Measurements from ENCODE around the gene FAM217B. TPM values are rescaled to one million over a fixed set of nuclear protein-coding genes. Genes with fewer than 3 reads are reported as not detected.

FAM217B gene
- total RNA-seq, 1 donor from 2014 or later, result 10.8 TPM

DNA sequence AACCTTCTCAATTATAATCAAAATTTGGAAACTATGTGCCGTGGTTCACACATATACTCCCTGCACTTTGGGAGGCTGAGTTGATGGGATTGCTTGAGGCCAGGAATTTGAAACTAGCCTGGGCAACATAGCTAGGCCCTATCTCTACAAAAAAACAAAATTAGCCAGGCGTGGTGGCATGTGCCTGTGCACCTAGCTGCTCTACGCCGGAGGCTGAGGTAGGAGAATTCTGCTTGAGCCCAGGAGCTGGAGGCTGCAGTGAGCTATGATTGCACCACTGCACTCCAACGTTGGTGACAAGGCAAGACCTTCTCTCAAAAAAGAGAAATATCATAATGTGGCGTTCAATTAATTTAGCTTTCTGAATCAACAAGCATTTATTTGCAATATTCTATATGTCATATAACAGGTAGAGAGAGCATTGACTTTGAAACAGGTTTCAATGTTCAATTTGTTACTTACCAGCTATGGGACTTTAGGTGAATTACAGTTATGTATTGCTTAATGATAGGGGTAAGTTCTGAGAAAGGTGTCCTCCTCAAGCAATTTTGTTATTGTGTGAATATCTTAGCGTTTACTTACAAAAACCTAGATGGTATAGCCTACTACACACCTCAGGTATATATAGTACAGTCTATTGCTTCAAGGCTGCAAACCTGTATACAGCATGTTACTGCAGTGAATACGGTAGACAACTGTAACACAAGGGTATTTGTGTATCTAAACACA, 4.6 kb upstream of the FAM217B start:
- H3K27me3 ChIP-seq (ENCODE audit: control insufficient read depth, insufficient read depth, low read length), result no peaks in the 10 kb centered on the region
- H3K36me3 ChIP-seq (ENCODE audit: control insufficient read depth, insufficient read depth, low read length), result no peaks in the 10 kb centered on the region
- DNase-seq (ENCODE audit: low read depth), result no peak
- TF ChIP-seq, protein P1, sequence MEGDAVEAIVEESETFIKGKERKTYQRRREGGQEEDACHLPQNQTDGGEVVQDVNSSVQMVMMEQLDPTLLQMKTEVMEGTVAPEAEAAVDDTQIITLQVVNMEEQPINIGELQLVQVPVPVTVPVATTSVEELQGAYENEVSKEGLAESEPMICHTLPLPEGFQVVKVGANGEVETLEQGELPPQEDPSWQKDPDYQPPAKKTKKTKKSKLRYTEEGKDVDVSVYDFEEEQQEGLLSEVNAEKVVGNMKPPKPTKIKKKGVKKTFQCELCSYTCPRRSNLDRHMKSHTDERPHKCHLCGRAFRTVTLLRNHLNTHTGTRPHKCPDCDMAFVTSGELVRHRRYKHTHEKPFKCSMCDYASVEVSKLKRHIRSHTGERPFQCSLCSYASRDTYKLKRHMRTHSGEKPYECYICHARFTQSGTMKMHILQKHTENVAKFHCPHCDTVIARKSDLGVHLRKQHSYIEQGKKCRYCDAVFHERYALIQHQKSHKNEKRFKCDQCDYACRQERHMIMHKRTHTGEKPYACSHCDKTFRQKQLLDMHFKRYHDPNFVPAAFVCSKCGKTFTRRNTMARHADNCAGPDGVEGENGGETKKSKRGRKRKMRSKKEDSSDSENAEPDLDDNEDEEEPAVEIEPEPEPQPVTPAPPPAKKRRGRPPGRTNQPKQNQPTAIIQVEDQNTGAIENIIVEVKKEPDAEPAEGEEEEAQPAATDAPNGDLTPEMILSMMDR (IDR thresholded peaks at IDR 0.05; ENCODE audit: insufficient read depth, low read length, poor library complexity, severe bottlenecking), result no peak
- H3K4me3 ChIP-seq (ENCODE audit: low read depth, low read length), result no peak overlapping the region

DNA sequence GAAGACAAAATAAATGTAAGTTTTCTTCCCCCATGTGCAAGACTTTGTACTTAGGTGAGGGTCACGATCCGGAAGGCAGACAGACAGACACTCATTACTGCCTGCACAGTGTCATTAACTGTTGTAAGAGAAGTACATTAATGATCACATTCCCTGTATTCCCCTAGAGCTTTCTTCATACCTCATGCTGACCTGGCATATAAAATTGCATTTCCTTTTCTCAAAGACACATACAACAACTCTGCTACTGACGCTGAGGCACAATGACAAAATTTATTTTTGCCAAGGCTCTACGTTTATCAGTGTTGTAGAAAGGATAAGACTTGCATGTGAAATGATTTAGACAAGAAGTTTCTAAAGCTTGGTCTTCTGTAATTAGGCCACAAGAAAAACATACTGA, 3.8 kb upstream of the FAM217B start:
- no peaks in the 10 kb centered on the region for H3K36me3 ChIP-seq (ENCODE audit: control insufficient read depth, insufficient read depth, low read length)
- no peak overlapping the region for H3K4me3 ChIP-seq (ENCODE audit: low read depth, low read length)
- no peaks in the 10 kb centered on the region for H3K27me3 ChIP-seq (ENCODE audit: control insufficient read depth, insufficient read depth, low read length)
- no peak for DNase-seq (ENCODE audit: low read depth)
- TF ChIP-seq, protein P1 (IDR thresholded peaks at IDR 0.05; ENCODE audit: insufficient read depth, low read length, poor library complexity, severe bottlenecking), result no peak

DNA sequence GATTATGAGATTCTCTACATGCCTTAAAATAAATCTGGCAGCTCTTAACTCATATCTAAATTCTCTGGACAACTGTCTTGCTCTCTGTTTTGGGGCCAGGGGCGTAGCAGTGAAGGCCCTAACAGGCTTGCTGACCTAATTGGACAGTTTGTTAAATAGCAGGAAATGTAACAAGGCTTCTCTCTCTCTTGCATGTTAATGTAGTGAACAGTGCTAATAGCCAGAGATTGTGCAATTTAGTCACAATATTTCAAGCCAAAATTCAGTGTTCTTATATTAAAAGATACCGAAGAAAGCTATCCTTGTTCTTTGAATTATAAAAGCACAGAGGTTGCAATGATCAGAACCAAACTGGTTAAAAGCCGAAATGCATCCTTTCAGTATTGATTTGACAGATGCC, 3.0 kb upstream of the FAM217B start:
- H3K27me3 ChIP-seq (ENCODE audit: control insufficient read depth, insufficient read depth, low read length), result no peaks in the 10 kb centered on the region
- no peak for DNase-seq (ENCODE audit: low read depth)
- TF ChIP-seq, protein P1 (IDR thresholded peaks at IDR 0.05; ENCODE audit: insufficient read depth, low read length, poor library complexity, severe bottlenecking), result no peak
- H3K4me3 ChIP-seq (ENCODE audit: low read depth, low read length), result no peak overlapping the region
- no peaks in the 10 kb centered on the region for H3K36me3 ChIP-seq (ENCODE audit: control insufficient read depth, insufficient read depth, low read length)

DNA sequence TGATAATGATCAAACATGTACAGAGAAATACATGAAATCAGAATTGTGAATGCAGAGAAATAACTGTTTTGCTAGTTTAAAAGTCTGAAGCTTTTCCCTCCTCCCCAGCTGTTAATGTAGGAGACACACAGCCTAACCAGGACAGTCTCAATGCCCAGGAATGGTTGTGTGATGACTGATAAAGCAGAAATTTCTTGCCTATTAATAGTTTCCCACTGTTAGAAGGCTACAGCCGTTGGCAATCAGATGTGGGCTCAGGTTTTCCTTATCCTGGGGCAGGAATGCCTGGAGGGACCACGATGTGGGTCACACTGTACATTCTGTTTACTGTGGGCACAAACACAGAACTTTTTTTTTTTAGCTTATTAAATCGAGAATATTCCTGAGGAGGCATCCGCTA, 2.0 kb upstream of the FAM217B start:
- no peak overlapping the region for H3K4me3 ChIP-seq (ENCODE audit: low read depth, low read length)
- H3K36me3 ChIP-seq (ENCODE audit: control insufficient read depth, insufficient read depth, low read length), result no peaks in the 10 kb centered on the region
- TF ChIP-seq, protein P1 (IDR thresholded peaks at IDR 0.05; ENCODE audit: insufficient read depth, low read length, poor library complexity, severe bottlenecking), result no peak
- DNase-seq (ENCODE audit: low read depth), result no peak
- no peaks in the 10 kb centered on the region for H3K27me3 ChIP-seq (ENCODE audit: control insufficient read depth, insufficient read depth, low read length)

DNA sequence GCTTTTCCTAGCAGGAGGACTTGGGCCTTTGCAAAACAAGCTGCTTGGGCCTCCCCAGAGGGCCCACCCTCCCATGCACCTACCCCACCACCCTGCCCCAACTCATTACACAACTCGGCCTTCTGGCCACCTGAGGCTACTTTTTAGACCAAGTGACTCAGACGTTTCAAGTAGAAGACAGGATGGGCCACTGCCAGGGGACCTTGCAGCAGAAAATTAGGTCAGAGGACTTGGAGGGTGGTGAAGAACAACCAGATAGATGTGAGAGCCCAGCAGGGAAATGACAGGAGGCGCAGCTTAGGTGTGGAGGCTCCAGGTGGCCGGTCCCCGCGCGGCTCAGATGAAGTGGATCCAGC, 1.5 kb upstream of the FAM217B start:
- Histone ChIP-seq H3K27me3 (ENCODE audit: control insufficient read depth, insufficient read depth, low read length) (no peaks in the 10 kb centered on the region), H3K36me3 (ENCODE audit: control insufficient read depth, insufficient read depth, low read length) (no peaks in the 10 kb centered on the region), H3K4me3 (ENCODE audit: low read depth, low read length) (no peak overlapping the region)
- TF ChIP-seq, protein P1 (IDR thresholded peaks at IDR 0.05; ENCODE audit: insufficient read depth, low read length, poor library complexity, severe bottlenecking), result no peak
- DNase-seq (ENCODE audit: low read depth), result no peak
